OCI-LY3 (cell line): ENCODE results near the gene SCAMP3.

Source experiments
- H2AFZ ChIP-seq: fragments of 200-600, 300-600 bp; shearing (Covaris generic); 2 replicates; pipeline ENCODE4 v1.6.0; 2014; ENCODE audit warnings: antibody characterized with exemption, low read depth, low read length
- H3K27ac ChIP-seq: fragments of 200-600, 300-600 bp; sonication (generic); 2 replicates; pipeline ENCODE4 v1.5.1; 2014; ENCODE audit warnings: mild to moderate bottlenecking, low read length, moderate library complexity, mixed read lengths
- H3K27me3 ChIP-seq: fragments of 200-600, 300-600 bp; sonication (generic); 2 replicates; pipeline ENCODE4 v1.6.1; 2014; ENCODE audit warnings: low read depth, low read length, mixed read lengths
- H3K36me3 ChIP-seq: fragments of 200-600, 300-600 bp; sonication (generic); replicated peaks from 2 replicates; pipeline ENCODE3; 2014; ENCODE audit warnings: low read depth, low read length, mixed read lengths
- H3K4me1 ChIP-seq: fragments of 300-600, 200-600 bp; sonication (generic); 2 replicates; pipeline ENCODE4 v1.6.1; 2014; ENCODE audit warnings: low read length, mixed read lengths
- H3K4me2 ChIP-seq: fragments of 200-600, 300-600 bp; sonication (generic); 2 replicates; pipeline ENCODE4 v1.6.1; 2014; ENCODE audit warnings: low read length, mixed read lengths
- H3K4me3 ChIP-seq: fragments of 300-600, 200-600 bp; sonication (generic); 2 replicates; pipeline ENCODE4 v1.5.1; 2014; ENCODE audit warnings: antibody characterized with exemption, mild to moderate bottlenecking, low read length, moderate library complexity
- H3K79me2 ChIP-seq: fragments of 300-600, 200-600 bp; shearing (Covaris generic); 2 replicates; pipeline ENCODE4 v1.6.1; 2014; ENCODE audit warnings: mild to moderate bottlenecking, low read length, mixed read lengths
- H3K9ac ChIP-seq: fragments of 300-600, 200-600 bp; shearing (Covaris generic); 2 replicates; pipeline ENCODE4 v1.6.0; 2014; ENCODE audit warnings: mild to moderate bottlenecking, low read length, moderate library complexity
- H3K9me3 ChIP-seq: fragments of 200-600, 300-600 bp; shearing (Covaris generic); 2 replicates; pipeline ENCODE4 v1.6.1; 2014; ENCODE audit warnings: low read length, mixed read lengths; ENCODE audit not compliant: insufficient read depth
- H4K20me1 ChIP-seq: fragments of 200-600, 300-600 bp; sonication (generic); 2 replicates; pipeline ENCODE4 v1.6.1; 2016; ENCODE audit warnings: low read length, mixed read lengths; ENCODE audit not compliant: insufficient read depth
- EZH2phosphoT487 ChIP-seq: fragments of 200-600 bp; shearing (Covaris generic); IDR thresholded peaks from 2 replicates; pipeline ENCODE4 v1.6.1; 2018; ENCODE audit warnings: antibody characterized with exemption, mixed run types, low read depth
- TF ChIP-seq, protein P1 (sequence below): fragments of 200-600, 300-600 bp; sonication (generic); IDR thresholded peaks from 2 replicates; pipeline ENCODE4 v1.5.1; 2014; ENCODE audit warnings: antibody characterized with exemption, low read length, low read depth

Gene SCAMP3

GRCh38 chr1:155278689-155279160, 16.6 kb upstream of the SCAMP3 start:
- Histone ChIP-seq H3K9ac (peak overlapping the region; percentile 72; the same call in 1 of the 2 replicates), H2AFZ (no peak overlapping the region)
- TF ChIP-seq EZH2phosphoT487, result no peak
- TF ChIP-seq, protein P1, sequence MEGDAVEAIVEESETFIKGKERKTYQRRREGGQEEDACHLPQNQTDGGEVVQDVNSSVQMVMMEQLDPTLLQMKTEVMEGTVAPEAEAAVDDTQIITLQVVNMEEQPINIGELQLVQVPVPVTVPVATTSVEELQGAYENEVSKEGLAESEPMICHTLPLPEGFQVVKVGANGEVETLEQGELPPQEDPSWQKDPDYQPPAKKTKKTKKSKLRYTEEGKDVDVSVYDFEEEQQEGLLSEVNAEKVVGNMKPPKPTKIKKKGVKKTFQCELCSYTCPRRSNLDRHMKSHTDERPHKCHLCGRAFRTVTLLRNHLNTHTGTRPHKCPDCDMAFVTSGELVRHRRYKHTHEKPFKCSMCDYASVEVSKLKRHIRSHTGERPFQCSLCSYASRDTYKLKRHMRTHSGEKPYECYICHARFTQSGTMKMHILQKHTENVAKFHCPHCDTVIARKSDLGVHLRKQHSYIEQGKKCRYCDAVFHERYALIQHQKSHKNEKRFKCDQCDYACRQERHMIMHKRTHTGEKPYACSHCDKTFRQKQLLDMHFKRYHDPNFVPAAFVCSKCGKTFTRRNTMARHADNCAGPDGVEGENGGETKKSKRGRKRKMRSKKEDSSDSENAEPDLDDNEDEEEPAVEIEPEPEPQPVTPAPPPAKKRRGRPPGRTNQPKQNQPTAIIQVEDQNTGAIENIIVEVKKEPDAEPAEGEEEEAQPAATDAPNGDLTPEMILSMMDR, result no peak

DNA sequence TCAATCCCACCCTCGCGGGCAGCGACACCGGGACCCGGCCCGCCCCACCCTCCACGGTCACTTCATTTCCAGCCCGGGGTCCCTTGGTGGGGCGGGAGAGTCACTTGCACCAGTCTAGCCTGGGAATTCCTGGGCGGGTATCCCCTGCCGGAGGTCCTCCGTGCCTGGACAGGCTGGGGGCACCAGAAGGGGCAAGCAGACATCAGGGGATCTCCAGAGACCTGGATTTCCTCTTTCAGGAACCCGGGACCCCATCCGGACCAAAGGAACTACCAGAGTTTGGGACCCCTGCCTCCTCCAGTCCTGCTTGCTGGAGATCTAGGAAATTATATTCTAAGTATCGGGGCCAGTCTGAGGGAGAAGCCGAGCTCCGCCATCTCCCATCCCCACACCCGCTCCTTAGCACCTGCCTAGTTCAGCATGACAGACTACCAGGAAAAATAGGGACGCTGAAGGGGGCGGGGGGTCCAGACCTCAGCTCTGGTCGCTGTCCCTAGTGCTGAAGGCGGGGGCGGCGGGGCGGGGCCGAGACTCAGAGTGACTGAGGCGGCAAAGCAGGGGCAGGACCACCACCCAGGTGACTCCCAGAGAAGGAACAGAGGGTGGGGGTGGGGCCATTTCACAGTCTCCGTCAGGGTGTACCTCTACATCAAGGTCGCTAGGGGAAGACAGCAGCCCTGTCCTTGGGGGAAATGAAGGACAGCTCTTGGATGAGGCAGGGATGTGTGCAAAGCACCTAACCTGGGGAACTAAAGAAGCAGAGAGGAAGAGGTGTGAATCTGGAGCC, 15.9 kb upstream of the SCAMP3 start:
- Histone ChIP-seq H3K79me2 (peaks cover 7% of the 10 kb centered on the region), H4K20me1 (no peaks in the 10 kb centered on the region), H3K9ac (peak overlapping the region; percentile 72), H3K27me3 (no peaks in the 10 kb centered on the region), H3K36me3 (peaks cover 6% of the 10 kb centered on the region), H3K4me2 (peak overlapping the region; percentile 88), H3K4me3 (peak overlapping the region; percentile 81), H3K9me3 (no peaks in the 10 kb centered on the region), H3K4me1 (peaks cover 20% of the 10 kb centered on the region), H3K27ac (peak overlapping the region; percentile 13), H2AFZ (no peak overlapping the region)
- TF ChIP-seq, protein P1, result peak; percentile 53
- TF ChIP-seq EZH2phosphoT487, result no peak

More at GRCh38 chr1:155278689-155279160, 16.6 kb upstream of the SCAMP3 start:
- Histone ChIP-seq H3K79me2 (peaks cover 3% of the 10 kb centered on the region; the same call in 1 of the 2 replicates), H3K4me3 (peak overlapping the region; percentile 81), H3K36me3 (peaks cover 6% of the 10 kb centered on the region), H3K4me2 (peak overlapping the region; percentile 88), H3K9me3 (no peaks in the 10 kb centered on the region), H3K4me1 (peaks cover 18% of the 10 kb centered on the region), H3K27ac (no peak overlapping the region), H4K20me1 (no peaks in the 10 kb centered on the region), H3K27me3 (no peaks in the 10 kb centered on the region)

DNA sequence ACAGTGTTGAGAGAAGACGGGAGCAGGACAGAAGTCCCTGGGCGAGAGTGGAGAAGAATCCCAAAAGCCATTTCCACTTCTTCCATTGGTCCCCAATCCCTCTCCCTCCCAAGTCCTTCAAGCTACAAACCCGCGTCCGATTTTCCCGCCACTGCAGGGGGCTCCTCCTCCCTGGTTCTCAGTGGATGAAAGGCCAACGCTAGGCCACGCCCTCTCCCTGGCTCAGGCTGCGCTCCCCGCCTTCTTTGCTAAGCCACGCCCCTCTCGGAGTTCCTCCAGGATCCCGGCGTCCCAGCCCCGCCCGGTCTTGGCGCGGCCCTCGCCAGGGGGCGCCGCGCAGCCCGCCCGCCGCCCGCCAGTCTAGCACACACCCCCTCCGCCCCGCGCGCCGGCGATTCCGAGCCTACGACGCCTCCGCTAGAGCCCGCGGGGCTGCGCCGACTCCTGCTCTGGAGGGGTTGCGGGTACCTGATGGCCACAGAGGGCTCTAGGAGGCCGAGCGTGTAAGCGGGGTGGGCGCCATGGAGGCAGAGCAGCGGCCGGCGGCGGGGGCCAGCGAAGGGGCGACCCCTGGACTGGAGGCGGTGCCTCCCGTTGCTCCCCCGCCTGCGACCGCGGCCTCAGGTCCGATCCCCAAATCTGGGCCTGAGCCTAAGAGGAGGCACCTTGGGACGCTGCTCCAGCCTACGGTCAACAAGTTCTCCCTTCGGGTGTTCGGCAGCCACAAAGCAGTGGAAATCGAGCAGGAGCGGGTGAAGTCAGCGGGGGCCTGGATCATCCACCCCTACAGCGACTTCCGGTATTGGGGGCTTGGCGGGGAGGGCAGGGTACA, 15.1 kb upstream of the SCAMP3 start, which contains the start of gene HCN3:
Gene HCN3 (plus strand): TSS at position 394 of the 832 bp plus-strand sequence. CDS start 128 bp downstream, at position 522.
- no peaks in the 10 kb centered on the region for H3K9me3 ChIP-seq
- no peak for TF ChIP-seq EZH2phosphoT487
- TF ChIP-seq, protein P1, result peak; percentile 80
- peak within 1 kb of the TSS; percentile 13 for H3K27ac ChIP-seq
- H4K20me1 ChIP-seq, result peaks cover 5% of the 10 kb centered on the region; the same call in 1 of the 2 replicates
- H3K4me3 ChIP-seq, result peak within 1 kb of the TSS; percentile 81
- H2AFZ ChIP-seq, result peak within 1 kb of the TSS; percentile 31; the same call in 1 of the 2 replicates
- peak within 1 kb of the TSS; percentile 72 for H3K9ac ChIP-seq
- H3K79me2 ChIP-seq, result peaks cover 15% of the 10 kb centered on the region
- peak within 1 kb of the TSS; percentile 88 for H3K4me2 ChIP-seq
- H3K4me1 ChIP-seq, result peaks cover 23% of the 10 kb centered on the region
- no peaks in the 10 kb centered on the region for H3K27me3 ChIP-seq
- H3K36me3 ChIP-seq, result peaks cover 3% of the 10 kb centered on the region
